WI38 (cell line): ENCODE results near the gene ROR1.

Experiments used
- H3K4me3 ChIP-seq: 2 replicates; pipeline ENCODE4 v1.5.1; 2011; ENCODE audit warnings: low read depth, mild to moderate bottlenecking, control low read depth, low read length
- TF ChIP-seq, protein P1 (sequence below): IDR thresholded peaks from 2 replicates; pipeline ENCODE4 v1.5.1; 2012; ENCODE audit warnings: low read depth, mild to moderate bottlenecking, control low read depth, low read length

ROR1 gene

DNA sequence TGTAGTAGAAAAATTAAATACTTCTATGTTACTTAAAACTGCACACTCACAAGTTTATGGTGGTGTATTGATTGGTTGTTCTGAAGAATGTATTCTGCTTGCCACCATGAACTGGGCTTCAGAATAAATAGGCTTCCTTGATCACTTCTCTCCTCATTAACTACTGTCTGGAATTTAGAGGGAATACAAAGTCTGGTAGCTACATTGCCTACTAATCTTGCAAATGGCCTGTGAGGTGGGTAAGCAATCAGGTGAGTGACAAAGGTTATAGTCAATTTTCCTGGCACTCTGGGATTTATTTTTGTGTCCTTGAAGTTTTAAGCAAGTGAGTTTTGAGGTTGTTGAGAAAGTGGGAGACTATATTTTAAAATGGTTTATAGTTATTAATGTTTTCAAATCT is 101.8 kb downstream of the ROR1 start:
- TF ChIP-seq, protein P1, sequence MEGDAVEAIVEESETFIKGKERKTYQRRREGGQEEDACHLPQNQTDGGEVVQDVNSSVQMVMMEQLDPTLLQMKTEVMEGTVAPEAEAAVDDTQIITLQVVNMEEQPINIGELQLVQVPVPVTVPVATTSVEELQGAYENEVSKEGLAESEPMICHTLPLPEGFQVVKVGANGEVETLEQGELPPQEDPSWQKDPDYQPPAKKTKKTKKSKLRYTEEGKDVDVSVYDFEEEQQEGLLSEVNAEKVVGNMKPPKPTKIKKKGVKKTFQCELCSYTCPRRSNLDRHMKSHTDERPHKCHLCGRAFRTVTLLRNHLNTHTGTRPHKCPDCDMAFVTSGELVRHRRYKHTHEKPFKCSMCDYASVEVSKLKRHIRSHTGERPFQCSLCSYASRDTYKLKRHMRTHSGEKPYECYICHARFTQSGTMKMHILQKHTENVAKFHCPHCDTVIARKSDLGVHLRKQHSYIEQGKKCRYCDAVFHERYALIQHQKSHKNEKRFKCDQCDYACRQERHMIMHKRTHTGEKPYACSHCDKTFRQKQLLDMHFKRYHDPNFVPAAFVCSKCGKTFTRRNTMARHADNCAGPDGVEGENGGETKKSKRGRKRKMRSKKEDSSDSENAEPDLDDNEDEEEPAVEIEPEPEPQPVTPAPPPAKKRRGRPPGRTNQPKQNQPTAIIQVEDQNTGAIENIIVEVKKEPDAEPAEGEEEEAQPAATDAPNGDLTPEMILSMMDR: no peak
- no peak overlapping the region for H3K4me3 ChIP-seq

DNA sequence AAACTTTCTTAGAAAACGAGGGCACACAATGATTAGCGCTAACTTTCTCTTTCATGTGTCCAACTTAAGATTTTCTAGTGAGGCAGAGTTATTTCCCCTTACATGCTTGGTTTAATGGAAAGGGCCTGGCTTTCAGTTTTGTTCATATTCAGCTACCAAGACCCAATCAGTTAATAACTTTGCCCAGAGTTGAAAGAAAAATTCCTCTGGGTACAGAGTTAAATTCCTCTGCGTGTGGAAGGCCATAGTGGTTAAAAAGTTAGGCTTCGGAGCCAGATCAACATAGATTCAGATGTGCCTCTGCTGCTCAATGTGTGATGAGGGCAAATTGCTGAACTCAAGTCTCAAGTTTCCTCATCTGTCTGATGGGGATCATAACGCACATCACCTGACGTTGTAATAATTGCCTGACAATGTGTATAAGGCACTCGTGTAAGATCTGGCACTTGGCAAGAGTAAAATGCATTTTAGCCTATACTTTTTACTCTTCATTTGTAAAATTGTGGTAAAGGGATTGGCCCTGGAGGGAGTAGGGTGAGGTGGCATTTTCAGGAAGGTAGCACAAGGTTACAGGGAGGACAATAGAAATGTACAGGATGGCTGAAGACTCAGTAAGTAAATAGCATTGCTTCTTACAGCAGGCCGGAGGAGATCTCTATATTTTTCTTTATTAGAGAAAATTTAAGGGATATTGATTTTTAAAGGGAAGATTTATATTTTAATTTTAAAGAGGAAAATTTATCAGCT is 103.4 kb downstream of the ROR1 start:
- TF ChIP-seq, protein P1: no peak
- H3K4me3 ChIP-seq: no peak overlapping the region

DNA sequence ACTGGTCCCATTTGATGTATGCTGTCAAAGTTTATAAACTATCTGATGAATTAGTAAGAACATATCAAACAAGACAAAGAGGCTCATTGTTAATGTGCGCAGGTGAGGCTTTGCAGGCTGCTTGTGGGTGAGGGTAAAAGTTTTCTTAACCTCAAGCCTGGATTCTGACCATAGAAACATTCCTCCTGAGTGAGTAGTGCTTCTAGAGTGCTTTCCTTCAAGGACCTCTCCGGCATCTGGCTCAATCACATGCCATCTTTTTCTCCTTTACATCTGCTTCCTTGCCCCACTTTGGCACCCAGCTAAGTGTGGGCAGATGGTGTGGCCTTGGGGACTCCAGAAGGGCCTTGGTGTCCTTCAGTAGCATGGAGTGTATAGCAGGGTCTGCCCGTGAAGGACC is 104.0 kb downstream of the ROR1 start:
- TF ChIP-seq, protein P1: no peak
- H3K4me3 ChIP-seq: no peak overlapping the region

DNA sequence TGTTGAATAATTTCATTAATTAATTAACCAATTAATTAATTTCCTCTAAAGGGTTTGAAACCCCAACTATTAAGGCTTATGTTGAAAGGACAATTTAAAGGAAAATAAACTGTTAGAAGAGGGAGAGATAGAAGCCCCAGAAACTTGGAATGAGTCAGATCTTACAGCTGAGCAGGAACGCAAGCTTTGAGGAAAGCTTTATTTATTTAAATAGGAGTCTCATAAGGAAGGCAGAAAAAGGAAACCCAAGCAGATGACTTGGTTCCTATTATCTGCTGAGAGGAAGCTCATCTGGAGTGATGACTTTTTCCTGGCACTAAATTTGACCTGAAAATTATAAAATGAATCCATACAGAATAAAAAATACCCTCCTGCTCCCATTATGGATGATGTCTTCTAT is 105.1 kb downstream of the ROR1 start:
- H3K4me3 ChIP-seq: no peak overlapping the region
- TF ChIP-seq, protein P1: no peak

DNA sequence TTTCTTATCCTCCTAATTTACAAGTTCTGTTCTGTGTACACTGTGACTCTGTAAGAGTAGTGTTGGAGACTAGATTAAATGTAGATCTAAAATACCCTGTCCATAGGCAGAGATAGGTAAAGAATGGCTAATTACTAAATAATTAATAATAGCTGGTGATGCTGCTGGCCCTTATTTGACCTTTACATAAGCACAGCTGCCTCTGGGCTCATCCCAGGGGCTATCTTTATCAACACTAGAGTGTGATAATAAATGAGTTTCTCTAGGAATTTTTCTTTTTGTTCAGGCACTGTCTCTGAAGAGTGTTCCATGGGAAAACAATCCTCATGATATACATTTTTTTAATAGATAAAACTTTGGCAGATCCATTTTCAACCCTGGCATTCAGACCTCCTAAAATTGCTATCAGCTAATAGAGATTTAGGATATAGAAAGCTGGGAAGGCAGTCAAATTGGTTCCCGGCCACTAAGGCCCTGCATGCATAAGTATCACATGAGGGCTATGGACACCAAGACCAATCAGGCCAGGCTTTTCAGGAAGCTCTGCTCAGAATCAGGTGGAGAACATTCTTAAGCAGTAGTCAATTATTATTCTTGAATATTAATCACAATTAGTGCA is 107.2 kb downstream of the ROR1 start:
- no peak overlapping the region for H3K4me3 ChIP-seq
- TF ChIP-seq, protein P1: no peak

DNA sequence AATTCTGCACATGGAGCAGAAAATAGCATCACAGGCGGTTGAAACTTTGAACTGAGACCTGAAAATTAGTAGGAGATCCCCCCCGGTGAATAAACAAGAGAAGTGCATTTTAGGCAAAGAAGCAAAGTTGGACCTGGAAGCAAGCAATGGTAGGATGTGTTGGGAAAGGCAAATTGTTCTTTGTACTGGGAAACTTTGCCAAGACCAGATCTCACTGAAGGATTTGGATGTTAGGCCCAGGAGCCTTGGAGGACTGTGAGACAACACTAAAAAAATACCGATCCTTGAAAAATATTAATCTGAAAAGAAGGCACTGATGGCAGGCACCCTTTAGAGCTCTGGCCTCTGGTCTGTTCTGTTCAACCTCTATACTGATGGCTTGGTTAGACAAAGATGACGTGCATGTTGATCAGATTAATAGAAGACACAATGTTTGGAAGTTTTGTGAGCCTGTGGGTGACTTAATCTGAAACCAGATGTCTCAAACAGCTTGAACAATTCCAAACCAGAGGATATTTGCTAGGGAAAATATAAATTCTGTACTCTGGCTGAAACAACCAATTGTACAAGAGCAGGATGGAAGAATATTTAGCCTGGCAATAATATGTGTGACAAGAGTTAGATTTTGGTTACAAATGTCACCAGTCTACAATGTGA is 108.4 kb downstream of the ROR1 start:
- TF ChIP-seq, protein P1: no peak
- H3K4me3 ChIP-seq: no peak overlapping the region

DNA sequence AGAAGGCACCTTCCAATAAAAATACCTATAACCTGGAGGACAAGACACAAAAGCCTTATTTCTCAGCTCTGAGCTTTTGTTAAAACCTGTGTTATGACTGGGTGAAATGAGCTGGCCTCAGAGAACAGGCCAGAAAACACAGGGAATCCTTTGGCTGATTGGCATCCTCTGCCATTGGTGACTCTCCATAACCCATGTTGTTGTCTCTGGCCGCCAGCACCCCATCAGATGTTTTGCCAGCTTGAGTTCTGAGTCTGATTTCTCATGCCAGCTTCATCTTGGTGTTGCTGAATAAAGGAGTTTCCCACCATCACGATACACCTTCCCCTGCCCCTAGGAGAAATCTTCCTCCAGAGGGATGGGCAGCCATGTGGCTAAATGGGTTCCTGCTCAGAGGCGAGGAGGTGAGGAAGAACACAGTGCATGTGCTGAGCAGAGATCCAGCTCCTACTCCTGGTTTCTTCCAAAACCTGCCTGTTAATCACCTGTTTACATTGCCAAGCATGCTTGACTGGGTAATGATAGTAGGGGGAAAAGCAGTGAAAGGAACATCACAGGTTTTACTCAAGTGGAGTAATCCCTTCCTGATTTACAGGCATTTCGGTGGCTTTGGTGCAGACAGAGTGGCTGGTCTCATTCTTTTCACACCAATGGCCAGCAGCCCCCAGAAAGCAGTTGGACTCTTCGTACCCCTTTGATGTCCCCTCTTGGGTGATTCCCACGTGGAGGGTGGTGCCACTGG is 109.8 kb downstream of the ROR1 start:
- TF ChIP-seq, protein P1: no peak
- H3K4me3 ChIP-seq: no peak overlapping the region
